T-cell (primary cell): ENCODE results near the gene SDSL. TPM values are rescaled to one million over a fixed set of nuclear protein-coding genes. Genes with fewer than 3 reads are reported as not detected.

Experiments
- total RNA-seq, 35 experiments: library from RNA in 6 of 35; stranded (reverse) in 6 of 35; fragments of 120-200 nt in 1 of 35; gene quantifications; one replicate each; pipeline versions ENCODE4 v1.2.1 to v1.2.4 and lab custom pipeline; 2013 to 2026

The SDSL gene
- total RNA-seq, 5 donors from 2014 or later (not counting 1 experiment from before 2014, with no cell fraction given): 0.19 to 2.3 (median 0.44) TPM; not detected in 1

Other genes starting within 250 kb of the SDSL start
- 10 to 100 TPM; 86.1 to 100.0 (median 88.0) TPM for gene DDX54, start 236.9 kb upstream of the SDSL start, total RNA-seq
- 10 to 100 TPM in 3 of 5 donors, 1 to 10 TPM in 2; 7.8 to 17.8 (median 13.8) TPM for gene RITA1, start 236.7 kb upstream of the SDSL start, total RNA-seq
- gene TPCN1, start 200.9 kb upstream of the SDSL start, total RNA-seq: 10 to 100 TPM; 58.8 to 81.6 (median 73.5) TPM
- 100 to 1,000 TPM in 3 of 5 donors, 10 to 100 TPM in 2; 76.7 to 120 (median 102) TPM for gene SLC8B1, start 87.3 kb upstream of the SDSL start, total RNA-seq
- 10 to 100 TPM; 14.1 to 19.0 (median 15.1) TPM for gene PLBD2, start 63.8 kb upstream of the SDSL start, total RNA-seq
- under 1 TPM in 2 of 5 donors, not detected in 3; 0.18 to 0.26 TPM for gene SDS, start 18.5 kb upstream of the SDSL start, total RNA-seq
- not detected for gene LHX5, start 49.5 kb downstream of the SDSL start, total RNA-seq